Caco-2 (cell line): ENCODE results near the gene TMEM213. TPM values are rescaled to one million over a fixed set of nuclear protein-coding genes. Genes with fewer than 3 reads are reported as not detected.

Experiments used
- BruUV-seq: library from RNA; stranded (reverse); fragments of 400-500 nt; replicated peaks from 2 replicates; lab custom pipeline; 2021; lab: Mats Ljungman, UMichigan
- CTCF ChIA-PET: fragments of 300-600 bp; sonication (Branson Sonifier 250); formaldehyde crosslinking; loops from one replicate; lab custom pipeline; 2022; ENCODE audit warnings: antibody characterized with exemption; lab: Charles Lee
- POLR2A ChIA-PET: fragments of 300-600 bp; sonication (Branson Sonifier 250); formaldehyde crosslinking; loops from one replicate; lab custom pipeline; 2022; ENCODE audit warnings: antibody characterized with exemption; lab: Charles Lee
- DNase-seq, 2 experiments: peaks; one replicate each; pipeline versions ENCODE4 v3.0.0 to v3.0.0-alpha.2; 2020 to 2022
- H3K27me3 ChIP-seq: replicated peaks from 2 replicates; pipeline ENCODE4 v1.6.0; 2011; ENCODE audit warnings: low read length; ENCODE audit not compliant: control insufficient read depth, insufficient read depth
- H3K36me3 ChIP-seq: 2 replicates; pipeline ENCODE4 v1.5.1; 2011; ENCODE audit warnings: low read length; ENCODE audit not compliant: control insufficient read depth, insufficient read depth
- H3K4me1 ChIP-seq: fragments of 250-450 bp; sonication (Bioruptor Pico); 2 replicates; pipeline ENCODE4 v1.5.1; 2020; ENCODE audit warnings: mild to moderate bottlenecking
- H3K4me3 ChIP-seq: 2 replicates; pipeline ENCODE4 v1.5.1; 2011; ENCODE audit warnings: low read depth, mild to moderate bottlenecking, control low read depth, low read length
- H3K9me3 ChIP-seq: fragments of 250-450 bp; sonication (Bioruptor Pico); 2 replicates; pipeline ENCODE4 v1.5.1; 2020; ENCODE audit warnings: mild to moderate bottlenecking, moderate library complexity
- H3K27ac Mint-ChIP-seq: one replicate; pipeline ENCODE4 v1.8.0; 2022; ENCODE audit warnings: mixed read lengths; ENCODE audit not compliant: unreplicated experiment
- H3K27me3 Mint-ChIP-seq: one replicate; pipeline ENCODE4 v1.8.0; 2022; ENCODE audit warnings: mixed read lengths; ENCODE audit not compliant: insufficient read depth, unreplicated experiment
- H3K36me3 Mint-ChIP-seq: one replicate; pipeline ENCODE4 v1.8.0; 2022; ENCODE audit warnings: mild to moderate bottlenecking, mixed read lengths; ENCODE audit not compliant: insufficient read depth, unreplicated experiment
- H3K4me1 Mint-ChIP-seq: one replicate; pipeline ENCODE4 v1.8.0; 2022; ENCODE audit warnings: low read depth, mixed read lengths; ENCODE audit not compliant: unreplicated experiment
- H3K4me3 Mint-ChIP-seq: one replicate; pipeline ENCODE4 v1.8.0; 2022; ENCODE audit warnings: mild to moderate bottlenecking, moderate library complexity, mixed read lengths; ENCODE audit not compliant: unreplicated experiment
- H3K9me3 Mint-ChIP-seq: one replicate; pipeline ENCODE4 v1.8.0; 2022; ENCODE audit warnings: mixed read lengths; ENCODE audit not compliant: unreplicated experiment
- intact Hi-C: fragments of 100-400 bp; cut with micrococcal nuclease; formaldehyde crosslinking; loops from one replicate; pipeline ENCODE4 v1.10.0; 2022; ENCODE audit not compliant: unreplicated experiment
- total RNA-seq: library from RNA; stranded (reverse); gene quantifications from 2 replicates; pipeline ENCODE4 v1.2.3, GENCODE V29; 2022
- TF ChIP-seq, protein P1 (sequence below), 2 experiments: fragments of 200-600 bp in 1 of 2; IDR thresholded peaks; 1 replicate in 1 of 2; 2 replicates in 1 of 2; pipeline versions ENCODE4 v1.5.1 to v1.8.0; 2011 to 2022; ENCODE audit warnings: antibody characterized with exemption in 1 of 2, control low read depth in 1 of 2, inconsistent platforms in 1 of 2, low read depth in 1 of 2, low read length in 1 of 2, mild to moderate bottlenecking in 1 of 2, moderate library complexity in 1 of 2; ENCODE audit not compliant: insufficient read depth in 1 of 2, severe bottlenecking in 1 of 2, unreplicated experiment in 1 of 2

Gene TMEM213
- total RNA-seq, 1 experiment from 2014 or later: not detected

- H3K27me3 Mint-ChIP-seq: no peaks in the 10 kb centered on the region
- no peaks in the 10 kb centered on the region for H3K27me3 ChIP-seq
- no peaks in the 10 kb centered on the region for H3K36me3 Mint-ChIP-seq
- no TSS peak for BruUV-seq
- H3K4me3 Mint-ChIP-seq: no peak overlapping the region
- CTCF ChIA-PET: no interaction called here
- H3K9me3 Mint-ChIP-seq: no peaks in the 10 kb centered on the region
- H3K4me3 ChIP-seq: no peak overlapping the region
- intact Hi-C loops: no loop called here
- TF ChIP-seq, protein P1, sequence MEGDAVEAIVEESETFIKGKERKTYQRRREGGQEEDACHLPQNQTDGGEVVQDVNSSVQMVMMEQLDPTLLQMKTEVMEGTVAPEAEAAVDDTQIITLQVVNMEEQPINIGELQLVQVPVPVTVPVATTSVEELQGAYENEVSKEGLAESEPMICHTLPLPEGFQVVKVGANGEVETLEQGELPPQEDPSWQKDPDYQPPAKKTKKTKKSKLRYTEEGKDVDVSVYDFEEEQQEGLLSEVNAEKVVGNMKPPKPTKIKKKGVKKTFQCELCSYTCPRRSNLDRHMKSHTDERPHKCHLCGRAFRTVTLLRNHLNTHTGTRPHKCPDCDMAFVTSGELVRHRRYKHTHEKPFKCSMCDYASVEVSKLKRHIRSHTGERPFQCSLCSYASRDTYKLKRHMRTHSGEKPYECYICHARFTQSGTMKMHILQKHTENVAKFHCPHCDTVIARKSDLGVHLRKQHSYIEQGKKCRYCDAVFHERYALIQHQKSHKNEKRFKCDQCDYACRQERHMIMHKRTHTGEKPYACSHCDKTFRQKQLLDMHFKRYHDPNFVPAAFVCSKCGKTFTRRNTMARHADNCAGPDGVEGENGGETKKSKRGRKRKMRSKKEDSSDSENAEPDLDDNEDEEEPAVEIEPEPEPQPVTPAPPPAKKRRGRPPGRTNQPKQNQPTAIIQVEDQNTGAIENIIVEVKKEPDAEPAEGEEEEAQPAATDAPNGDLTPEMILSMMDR (IDR thresholded peaks at IDR 0.05; ENCODE audit: insufficient read depth in 1 of 2, low read depth in 1 of 2, low read length in 1 of 2, severe bottlenecking in 1 of 2, unreplicated experiment in 1 of 2): no peak
- no peaks in the 10 kb centered on the region for H3K4me1 ChIP-seq
- H3K4me1 Mint-ChIP-seq: no peaks in the 10 kb centered on the region
- POLR2A ChIA-PET: interaction anchor here (0.8 kb wide), 1 partner anchor 93 kb away, joined by 4 read pairs; no protein-coding TSS in a partner anchor
- no peak for DNase-seq
- no peaks in the 10 kb centered on the region for H3K9me3 ChIP-seq
- no peak overlapping the region for H3K27ac Mint-ChIP-seq
- H3K36me3 ChIP-seq: no peaks in the 10 kb centered on the region
Observed at GRCh38 chr7:138813945-138814344, 16.2 kb downstream of the TMEM213 start.

GRCh38 chr7:138814816-138815332 lies 17.1 kb downstream of the TMEM213 start:
- intact Hi-C loops: no loop called here
- no peak for DNase-seq
- Histone ChIP-seq H3K4me1 (no peaks in the 10 kb centered on the region), H3K36me3 (no peaks in the 10 kb centered on the region), H3K27me3 (no peaks in the 10 kb centered on the region), H3K9me3 (no peaks in the 10 kb centered on the region), H3K4me3 (no peak overlapping the region)
- H3K4me1 Mint-ChIP-seq: no peaks in the 10 kb centered on the region
- ChIA-PET CTCF (no interaction called here), POLR2A (interaction anchor here (0.8 kb wide), 1 partner anchor 92 kb away, joined by 4 read pairs; no protein-coding TSS in a partner anchor)
- H3K4me3 Mint-ChIP-seq: no peak overlapping the region
- H3K27me3 Mint-ChIP-seq: no peaks in the 10 kb centered on the region
- no peaks in the 10 kb centered on the region for H3K36me3 Mint-ChIP-seq
- no peaks in the 10 kb centered on the region for H3K9me3 Mint-ChIP-seq
- TF ChIP-seq, protein P1 (IDR thresholded peaks at IDR 0.05; ENCODE audit: insufficient read depth in 1 of 2, low read depth in 1 of 2, low read length in 1 of 2, severe bottlenecking in 1 of 2, unreplicated experiment in 1 of 2): no peak
- BruUV-seq: no TSS peak
- H3K27ac Mint-ChIP-seq: no peak overlapping the region

DNA sequence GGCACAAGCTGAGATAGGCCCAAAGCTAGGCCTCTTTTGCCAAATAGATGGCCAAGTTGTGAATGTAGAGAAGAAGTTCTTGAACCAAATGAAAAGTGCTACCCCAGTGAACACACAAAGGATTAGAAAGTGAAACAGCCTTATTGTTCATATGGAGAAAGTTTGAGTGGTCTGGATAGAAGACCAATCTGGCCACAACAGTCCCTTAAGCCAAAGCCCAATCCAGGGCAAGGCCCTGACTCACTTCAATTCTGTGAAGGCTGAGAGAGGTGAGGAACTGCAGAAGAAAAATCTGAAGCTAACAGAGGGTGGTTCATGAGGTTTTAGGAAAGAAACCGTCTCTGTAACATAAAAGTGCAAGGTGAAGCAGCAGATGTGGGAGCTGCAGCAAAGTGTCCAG lies 18.9 kb downstream of the TMEM213 start:
- H3K27me3 Mint-ChIP-seq: no peaks in the 10 kb centered on the region
- H3K36me3 Mint-ChIP-seq: no peaks in the 10 kb centered on the region
- no peak overlapping the region for H3K27ac Mint-ChIP-seq
- Histone ChIP-seq H3K4me1 (no peaks in the 10 kb centered on the region), H3K27me3 (no peaks in the 10 kb centered on the region), H3K4me3 (no peak overlapping the region), H3K36me3 (no peaks in the 10 kb centered on the region), H3K9me3 (no peaks in the 10 kb centered on the region)
- no peak overlapping the region for H3K4me3 Mint-ChIP-seq
- DNase-seq: no peak
- POLR2A ChIA-PET: no interaction called here
- BruUV-seq: no TSS peak
- no peaks in the 10 kb centered on the region for H3K4me1 Mint-ChIP-seq
- TF ChIP-seq, protein P1 (IDR thresholded peaks at IDR 0.05; ENCODE audit: insufficient read depth in 1 of 2, low read depth in 1 of 2, low read length in 1 of 2, severe bottlenecking in 1 of 2, unreplicated experiment in 1 of 2): no peak
- CTCF ChIA-PET: no interaction called here
- intact Hi-C loops: no loop called here
- H3K9me3 Mint-ChIP-seq: no peaks in the 10 kb centered on the region
